Progenitor cell of endocrine pancreas (in vitro differentiated cells): ENCODE measurements around the gene SLC5A2. TPM values are rescaled to one million over a fixed set of nuclear protein-coding genes. Genes with fewer than 3 reads are reported as not detected.

Experiments
- DNase-seq: peaks from one replicate; pipeline ENCODE4 v3.0.0; 2021; ENCODE audit warnings: low spot score; ENCODE audit not compliant: unreplicated experiment
- H3K27ac Mint-ChIP-seq: 2 replicates; pipeline ENCODE4 v1.8.0; 2021; ENCODE audit warnings: mild to moderate bottlenecking, moderate library complexity, mixed read lengths
- H3K27me3 Mint-ChIP-seq: 2 replicates; pipeline ENCODE4 v1.8.0; 2021; ENCODE audit warnings: mixed read lengths
- H3K36me3 Mint-ChIP-seq: 2 replicates; pipeline ENCODE4 v1.8.0; 2022; ENCODE audit warnings: mixed read lengths; ENCODE audit not compliant: insufficient read depth
- H3K4me1 Mint-ChIP-seq: 2 replicates; pipeline ENCODE4 v1.8.0; 2021; ENCODE audit warnings: low read depth, mixed read lengths
- H3K4me3 Mint-ChIP-seq: 2 replicates; pipeline ENCODE4 v1.8.0; 2021; ENCODE audit warnings: low read depth, mild to moderate bottlenecking, moderate library complexity, mixed read lengths
- H3K9me3 Mint-ChIP-seq: 2 replicates; pipeline ENCODE4 v1.8.0; 2021; ENCODE audit warnings: low read depth, mixed read lengths
- CTCF ChIP-seq: fragments of 200-600 bp; sonication (generic); IDR thresholded peaks from one replicate; pipeline ENCODE4 v1.5.0; 2021; ENCODE audit warnings: antibody characterized with exemption, mild to moderate bottlenecking; ENCODE audit not compliant: unreplicated experiment
- total RNA-seq: library from RNA; stranded (reverse); gene quantifications from 2 replicates; pipeline ENCODE4 v1.2.1, GENCODE V29; 2021

The SLC5A2 gene
- total RNA-seq, 1 donor from 2014 or later = 0.29 TPM

GRCh38 chr16:31504159-31504558, 21.2 kb downstream of the SLC5A2 start:
- peaks cover 1% of the 10 kb centered on the region for H3K36me3 Mint-ChIP-seq
- no peak for DNase-seq
- H3K27ac Mint-ChIP-seq = peak overlapping the region; percentile 20
- H3K4me1 Mint-ChIP-seq = peaks cover 19% of the 10 kb centered on the region
- TF ChIP-seq CTCF = no peak
- no peaks in the 10 kb centered on the region for H3K27me3 Mint-ChIP-seq
- no peaks in the 10 kb centered on the region for H3K9me3 Mint-ChIP-seq
- H3K4me3 Mint-ChIP-seq = no peak overlapping the region

- Mint-ChIP-seq H3K27ac (no peak overlapping the region), H3K36me3 (no peaks in the 10 kb centered on the region), H3K4me1 (peaks cover 21% of the 10 kb centered on the region), H3K4me3 (no peak overlapping the region), H3K27me3 (no peaks in the 10 kb centered on the region), H3K9me3 (no peaks in the 10 kb centered on the region)
- DNase-seq = no peak
- TF ChIP-seq CTCF = no peak
These were observed 22.6 kb downstream of the SLC5A2 start for GRCh38 chr16:31505483-31505882.

- H3K4me3 Mint-ChIP-seq = peak overlapping the region; percentile 93
- DNase-seq = no peak
- H3K9me3 Mint-ChIP-seq = no peaks in the 10 kb centered on the region
- no peaks in the 10 kb centered on the region for H3K36me3 Mint-ChIP-seq
- H3K27me3 Mint-ChIP-seq = peaks cover 5% of the 10 kb centered on the region
- peaks cover 21% of the 10 kb centered on the region for H3K4me1 Mint-ChIP-seq
- no peak for TF ChIP-seq CTCF
- H3K27ac Mint-ChIP-seq = peak overlapping the region; percentile 98
These were observed 24.6 kb downstream of the SLC5A2 start for GRCh38 chr16:31507617-31507928.

- Mint-ChIP-seq H3K9me3 (no peaks in the 10 kb centered on the region), H3K4me3 (peak within 1 kb of the TSS; percentile 93), H3K36me3 (no peaks in the 10 kb centered on the region), H3K27me3 (peaks cover 10% of the 10 kb centered on the region), H3K4me1 (peaks cover 21% of the 10 kb centered on the region), H3K27ac (peak within 1 kb of the TSS; percentile 98)
- peak; percentile 74 for DNase-seq
- TF ChIP-seq CTCF = no peak
These were observed 25.2 kb downstream of the SLC5A2 start, which contains the start of gene RUSF1 for GRCh38 chr16:31507929-31508705. Gene RUSF1, minus strand, starts transcription at chr16:31508391. Its CDS starts 18 bp downstream, at chr16:31508373.

- peak overlapping the region; percentile 98 for H3K27ac Mint-ChIP-seq
- no peaks in the 10 kb centered on the region for H3K9me3 Mint-ChIP-seq
These were observed 25.8 kb downstream of the SLC5A2 start for GRCh38 chr16:31508706-31509195.

More at GRCh38 chr16:31508706-31509195, 25.8 kb downstream of the SLC5A2 start:
- Mint-ChIP-seq H3K27me3 (peaks cover 13% of the 10 kb centered on the region), H3K4me3 (peak overlapping the region; percentile 93), H3K36me3 (no peaks in the 10 kb centered on the region), H3K4me1 (peaks cover 21% of the 10 kb centered on the region)
- DNase-seq = no peak
- TF ChIP-seq CTCF = no peak
